NCI-H774 (cell line): ENCODE measurements around the gene VANGL1.

ENCODE experiments used
- DNase-seq: peaks from one replicate; lab custom pipeline; 2025; lab: John Stamatoyannopoulos, UW

Gene VANGL1

GRCh38 chr1:115644109-115644508 lies 2.3 kb downstream of the VANGL1 start:
- no peak for DNase-seq

DNA sequence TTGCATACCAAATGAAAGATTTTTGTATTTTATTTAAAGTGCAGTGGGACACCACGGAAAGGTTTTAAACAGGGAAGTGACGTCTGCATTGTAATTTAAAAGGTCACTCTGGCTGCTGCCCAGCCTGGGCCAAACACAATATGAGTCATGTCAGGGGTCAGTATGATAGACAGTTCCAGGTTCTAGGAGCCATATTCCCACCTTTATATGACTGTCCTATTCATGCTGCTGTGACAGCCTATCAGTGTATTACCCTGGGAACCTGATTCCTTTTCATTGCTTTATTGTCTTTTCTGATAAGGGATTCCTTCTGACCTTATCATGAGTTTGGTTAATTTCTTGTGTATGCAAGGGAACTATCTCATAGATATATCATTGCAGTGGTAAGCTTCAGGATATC lies 5.3 kb downstream of the VANGL1 start:
- no peak for DNase-seq

DNA sequence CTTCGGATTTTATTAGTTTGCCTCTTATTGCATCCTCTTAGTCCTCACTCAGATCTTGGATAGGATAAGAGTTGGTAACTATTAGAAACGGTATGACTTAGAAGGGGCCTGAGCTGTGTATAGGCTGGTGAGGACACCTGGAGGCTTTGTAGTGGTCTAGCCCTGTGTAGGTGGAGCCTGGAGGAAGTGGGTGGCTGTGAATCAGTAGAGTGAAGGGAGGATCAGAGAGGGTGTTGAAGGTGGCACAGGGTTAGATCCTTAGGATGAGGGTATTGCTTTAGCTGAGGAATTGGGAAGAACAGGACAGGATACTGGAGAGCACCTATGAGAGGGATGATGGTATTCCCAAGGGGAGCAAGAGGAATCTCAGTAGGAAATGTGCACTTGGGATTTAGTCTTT lies 5.7 kb downstream of the VANGL1 start:
- no peak for DNase-seq

DNA sequence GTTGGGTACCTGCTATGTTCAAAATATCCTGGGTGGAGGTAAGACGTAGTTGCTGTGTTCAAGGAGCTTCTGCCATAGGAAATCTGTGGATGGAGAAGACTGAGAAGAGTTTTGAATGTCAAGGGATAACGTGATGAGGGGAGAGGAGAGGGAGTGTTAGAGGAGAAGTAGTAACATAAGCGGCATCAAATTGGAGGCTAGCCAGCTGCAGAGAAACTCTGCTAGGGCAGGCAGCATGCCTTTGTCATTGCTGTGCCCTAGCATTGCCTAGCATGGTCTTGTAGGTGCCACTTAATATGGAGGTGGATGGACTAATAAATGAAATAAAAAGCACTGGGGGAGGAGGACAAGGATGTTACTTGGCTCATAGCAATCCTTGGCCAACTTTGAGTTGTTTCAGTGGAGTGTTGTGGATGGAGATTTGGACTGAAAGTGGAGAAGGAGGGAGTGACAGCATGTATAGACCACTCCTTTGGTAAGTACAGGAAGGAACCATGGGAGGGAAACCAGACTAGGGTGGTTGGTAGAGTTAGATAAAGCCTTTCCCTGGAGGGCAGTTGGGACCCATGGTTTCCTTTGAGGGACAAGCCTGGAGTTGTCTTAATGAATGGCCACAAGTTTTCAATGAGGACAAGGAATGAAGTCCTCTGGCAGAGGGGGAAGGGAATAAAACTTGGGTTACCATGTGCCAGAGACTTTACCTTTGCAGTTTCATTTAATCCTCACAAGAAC lies 6.3 kb downstream of the VANGL1 start:
- no peak for DNase-seq

GRCh38 chr1:115648717-115649691 lies 7.2 kb downstream of the VANGL1 start:
- DNase-seq, result no peak

GRCh38 chr1:115649964-115650363 lies 8.2 kb downstream of the VANGL1 start:
- DNase-seq, result no peak

DNA sequence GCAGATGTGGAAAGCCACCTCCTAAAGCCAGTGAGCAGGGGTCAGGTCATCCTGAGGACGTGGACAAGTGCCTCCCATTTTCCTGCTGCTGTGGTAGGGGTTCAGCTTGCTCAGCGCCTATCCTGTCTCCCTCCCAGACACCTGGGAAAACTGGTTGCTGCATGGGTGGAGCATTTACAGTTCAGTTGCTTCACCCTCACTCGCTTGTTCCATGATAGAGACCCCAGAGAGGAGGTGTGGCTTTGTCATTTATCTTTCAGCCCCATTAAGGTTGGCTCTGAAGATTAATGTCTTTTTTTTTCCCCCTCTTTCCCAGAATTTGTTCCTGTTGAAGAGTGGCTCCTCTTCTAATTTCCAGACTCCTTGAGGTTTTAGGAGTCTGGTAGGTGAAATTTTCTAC lies 9.2 kb downstream of the VANGL1 start:
- no peak for DNase-seq

GRCh38 chr1:115651391-115651790 lies 9.6 kb downstream of the VANGL1 start:
- DNase-seq, result no peak

DNA sequence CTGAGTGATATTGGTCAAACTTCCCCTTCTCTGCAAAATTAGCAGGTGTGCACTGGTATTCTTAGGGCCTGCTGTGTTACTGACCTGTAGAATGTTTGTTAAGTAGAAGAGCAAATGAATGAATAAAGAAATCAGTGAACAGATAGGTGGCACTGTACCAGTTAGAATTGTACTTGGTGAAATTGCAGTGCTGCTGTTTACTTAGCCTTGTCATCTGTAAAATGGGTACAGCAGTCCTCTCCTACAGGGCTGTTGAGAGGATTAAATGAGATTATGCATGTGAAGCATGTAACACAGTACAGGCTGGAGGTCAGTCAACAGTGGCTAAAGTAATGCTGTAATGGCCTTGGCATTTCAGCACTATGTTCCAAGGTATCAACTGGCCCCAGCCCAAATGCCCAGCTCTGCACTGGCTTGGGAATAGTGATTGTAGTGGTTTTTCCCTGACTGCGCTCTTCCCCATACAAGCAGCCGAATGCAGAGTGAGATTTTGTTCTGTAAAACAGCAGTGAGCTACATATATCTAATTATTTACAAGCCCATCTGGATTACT lies 10.5 kb downstream of the VANGL1 start:
- DNase-seq, result no peak

DNA sequence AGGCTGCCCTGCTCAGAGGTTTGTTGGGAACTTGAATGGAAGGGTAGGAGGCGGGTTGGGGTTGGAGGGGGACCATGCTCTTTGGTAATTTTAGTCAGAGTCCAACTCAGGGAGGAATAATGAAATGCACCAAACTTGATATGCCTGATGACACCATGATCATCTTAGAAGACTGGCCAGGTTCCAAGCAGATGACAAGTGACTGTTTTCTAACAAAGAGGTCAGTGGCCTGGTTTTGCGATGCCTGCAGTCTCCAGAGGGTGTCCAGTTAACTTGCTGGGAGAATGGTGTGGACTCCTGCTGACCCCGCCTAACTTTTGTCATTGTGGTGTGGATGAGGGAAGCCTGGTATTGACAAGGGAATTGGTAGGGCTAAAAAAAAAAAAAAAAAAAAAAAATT lies 12.4 kb downstream of the VANGL1 start:
- DNase-seq, result no peak

DNA sequence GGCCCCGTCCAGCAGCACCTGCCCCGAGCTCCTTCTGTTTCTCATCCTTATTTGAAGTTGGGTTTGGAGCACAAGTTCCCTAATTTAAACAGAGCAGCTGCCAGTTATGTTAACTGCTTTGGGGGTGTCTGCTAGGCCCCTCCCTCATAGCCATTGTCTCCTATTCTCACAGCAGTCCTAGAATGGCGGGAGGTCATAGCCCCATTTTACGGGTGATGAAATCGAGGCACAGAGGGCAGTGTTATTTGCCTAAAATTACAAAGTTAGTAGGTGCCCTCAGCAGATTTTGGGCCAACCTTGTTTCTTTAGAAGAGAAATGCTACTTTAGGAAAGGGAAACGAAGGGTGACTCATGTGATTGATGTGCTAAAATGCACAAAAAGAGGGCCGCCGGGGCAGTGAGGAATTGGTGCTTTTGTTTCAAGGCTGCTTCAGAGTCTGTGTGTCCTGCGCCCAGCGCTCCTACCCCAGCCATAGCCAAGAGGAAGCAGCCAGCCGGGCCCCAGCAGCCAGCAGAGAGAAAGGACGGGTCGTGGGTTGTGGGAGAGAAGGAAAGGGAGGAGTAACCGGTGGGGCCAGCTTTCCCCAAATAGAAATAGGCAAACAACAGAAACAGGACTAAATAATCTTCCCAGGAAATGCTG lies 13.0 kb downstream of the VANGL1 start:
- DNase-seq, result no peak

DNA sequence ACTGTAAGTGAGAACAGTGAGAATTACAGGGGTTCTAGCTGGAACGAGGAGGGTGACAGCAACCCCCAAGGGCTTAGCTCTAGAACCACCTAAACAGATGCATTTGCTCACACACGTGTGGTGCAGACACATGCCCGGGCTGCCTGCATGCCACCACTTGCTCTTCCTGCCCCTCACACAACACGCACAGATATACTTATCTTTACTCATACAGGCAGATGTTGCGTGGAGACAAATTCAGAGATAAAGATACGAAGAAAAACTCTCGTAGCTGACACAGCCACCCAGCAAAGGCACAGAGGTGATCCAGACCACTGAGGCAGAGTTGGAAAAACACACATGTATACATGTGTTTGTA lies 13.5 kb downstream of the VANGL1 start:
- no peak for DNase-seq

- no peak for DNase-seq
These were observed 14.1 kb downstream of the VANGL1 start for GRCh38 chr1:115655916-115656315.

DNA sequence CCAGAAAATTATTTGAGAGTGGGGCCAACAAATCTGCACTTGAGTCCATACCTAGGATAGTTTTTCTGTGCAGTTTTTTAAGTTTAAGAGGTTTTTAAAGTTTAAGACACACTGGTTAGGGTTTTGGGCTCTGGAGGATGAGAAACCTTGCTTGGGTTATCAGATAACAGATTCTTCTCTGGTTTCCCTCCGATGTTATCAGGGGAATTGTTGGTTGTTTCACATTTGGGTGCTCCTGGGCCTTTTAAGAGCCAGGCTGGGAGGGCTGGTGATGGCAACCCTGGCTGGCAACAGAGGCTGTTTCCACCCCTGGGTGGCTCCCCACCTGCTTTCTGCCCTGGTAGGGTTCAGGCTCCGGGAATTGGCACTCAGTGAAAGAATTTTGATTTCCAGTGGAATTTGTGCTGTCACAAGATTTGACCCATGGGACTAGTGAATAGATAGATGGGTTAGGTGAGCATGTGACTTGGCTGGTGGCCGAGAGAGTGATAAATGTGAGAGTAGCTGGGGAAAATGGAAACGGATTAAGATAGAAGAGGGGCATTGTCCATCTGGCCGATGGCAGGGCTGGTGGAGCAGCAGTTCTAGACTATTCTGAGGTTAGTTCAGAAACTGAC lies 14.8 kb downstream of the VANGL1 start:
- no peak for DNase-seq

DNA sequence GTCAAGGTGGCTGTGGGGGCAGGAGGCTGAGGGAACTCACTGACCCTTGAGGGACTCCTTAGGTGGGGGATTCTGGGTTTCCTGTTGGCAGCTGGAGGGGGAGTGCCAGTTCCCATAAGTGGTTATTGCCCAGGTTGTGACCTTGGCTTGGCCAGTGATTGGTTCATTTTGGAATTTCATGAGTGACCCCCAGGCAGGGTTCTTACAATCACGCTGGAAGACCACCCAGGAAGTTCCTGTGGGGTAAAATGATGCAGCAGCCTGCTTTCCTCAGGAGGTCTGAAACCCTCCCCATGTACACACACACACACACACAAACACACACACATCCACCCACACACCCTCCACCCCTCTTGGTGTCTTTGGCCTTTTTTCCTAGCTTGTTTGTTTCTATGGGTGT lies 16.9 kb downstream of the VANGL1 start:
- no peak for DNase-seq

DNA sequence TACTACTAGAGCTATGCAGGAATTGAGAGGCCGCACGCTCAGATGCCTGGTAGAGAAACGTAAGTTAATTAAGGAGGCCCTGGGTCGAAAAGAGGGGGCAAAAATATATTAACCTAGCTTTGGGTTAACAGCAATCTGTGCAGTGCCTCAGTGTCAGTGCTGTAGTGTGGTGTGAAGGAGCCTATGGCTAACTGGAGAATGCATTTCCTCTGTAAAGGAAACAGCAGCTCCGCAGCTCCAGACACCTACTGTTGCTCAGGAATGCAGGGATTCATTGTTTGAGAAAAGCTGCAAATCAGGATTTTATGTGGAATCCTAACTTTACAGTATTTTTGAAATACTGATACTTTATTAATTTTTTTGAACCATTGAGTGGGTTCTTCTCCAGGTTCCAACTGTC lies 18.4 kb downstream of the VANGL1 start:
- DNase-seq, result no peak

GRCh38 chr1:115661157-115661556 lies 19.4 kb downstream of the VANGL1 start:
- DNase-seq, result no peak

- no peak for DNase-seq
These were observed 23.7 kb downstream of the VANGL1 start for GRCh38 chr1:115665319-115666096.

DNA sequence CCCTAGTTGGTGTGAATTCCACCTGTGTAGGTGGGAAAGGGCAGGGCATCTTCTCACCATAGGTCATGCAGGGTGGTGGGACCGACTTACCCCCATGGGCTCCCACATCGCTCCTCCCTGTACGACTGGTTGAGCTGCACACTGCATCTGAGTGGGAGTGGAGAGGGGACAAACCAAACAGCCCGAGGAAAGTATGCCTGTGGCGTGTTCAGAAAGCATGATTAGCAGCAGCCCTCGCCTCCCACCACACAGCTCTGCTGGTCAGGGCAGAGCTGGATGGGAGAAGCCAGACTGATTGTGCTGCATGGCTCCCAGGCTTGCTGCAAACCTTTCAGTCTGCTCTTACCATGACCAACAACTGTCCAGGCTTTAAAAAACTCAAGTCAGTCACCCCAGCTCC lies 24.4 kb downstream of the VANGL1 start:
- no peak for DNase-seq

- no peak for DNase-seq
These were observed 24.9 kb downstream of the VANGL1 start for GRCh38 chr1:115666702-115667101.

DNA sequence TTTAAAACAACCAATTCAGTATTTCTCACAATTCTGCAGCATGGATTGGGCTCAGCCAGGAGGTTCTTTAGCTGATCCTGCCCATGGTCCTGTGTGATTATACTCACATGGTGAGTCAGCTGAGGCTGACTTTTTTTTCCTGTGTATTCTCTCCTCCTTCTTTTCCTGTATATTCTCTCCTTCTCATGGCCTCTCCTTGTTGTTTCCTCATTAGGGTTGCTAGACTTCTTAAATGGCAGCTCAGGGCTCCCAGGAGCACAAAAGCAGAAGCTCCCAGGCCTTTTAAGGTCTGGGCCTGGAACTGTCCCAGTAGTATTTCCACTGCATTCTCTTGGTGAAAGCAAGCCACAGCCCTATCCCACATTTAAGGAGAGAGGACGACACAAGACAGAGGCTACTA lies 26.8 kb downstream of the VANGL1 start:
- DNase-seq, result no peak
